ENCODE data around the gene CALCB. TPM values are rescaled to one million over a fixed set of nuclear protein-coding genes. Genes with fewer than 3 reads are reported as not detected.

CALCB gene
- total RNA-seq, 1 donor from 2014 or later: 0.29 TPM

- DNase-seq (ENCODE audit: low read depth): no peak
- no peak for TF ChIP-seq CTCF (conservative IDR thresholded peaks at IDR 0.05; ENCODE audit: low read depth, low read length)
- no peak overlapping the region for H3K4me3 ChIP-seq (ENCODE audit: low read depth, low read length)
These were observed 44.4 kb downstream of the CALCB start for GRCh38 chr11:15117751-15118150.

GRCh38 chr11:15118431-15118830, 45.0 kb downstream of the CALCB start:
- no peak overlapping the region for H3K4me3 ChIP-seq (ENCODE audit: low read depth, low read length)
- TF ChIP-seq CTCF (conservative IDR thresholded peaks at IDR 0.05; ENCODE audit: low read depth, low read length): no peak
- no peak for DNase-seq (ENCODE audit: low read depth)

GRCh38 chr11:15119352-15119751, 46.0 kb downstream of the CALCB start:
- no peak for TF ChIP-seq CTCF (conservative IDR thresholded peaks at IDR 0.05; ENCODE audit: low read depth, low read length)
- DNase-seq (ENCODE audit: low read depth): no peak
- H3K4me3 ChIP-seq (ENCODE audit: low read depth, low read length): no peak overlapping the region

GRCh38 chr11:15119826-15120225, 46.4 kb downstream of the CALCB start:
- no peak overlapping the region for H3K4me3 ChIP-seq (ENCODE audit: low read depth, low read length)
- TF ChIP-seq CTCF (conservative IDR thresholded peaks at IDR 0.05; ENCODE audit: low read depth, low read length): no peak
- DNase-seq (ENCODE audit: low read depth): no peak

- peak; percentile 90 for DNase-seq (ENCODE audit: low read depth)
- TF ChIP-seq CTCF (conservative IDR thresholded peaks at IDR 0.05; ENCODE audit: low read depth, low read length): no peak
- no peak overlapping the region for H3K4me3 ChIP-seq (ENCODE audit: low read depth, low read length)
These were observed 50.5 kb downstream of the CALCB start for GRCh38 chr11:15123849-15124248.

- TF ChIP-seq CTCF (conservative IDR thresholded peaks at IDR 0.05; ENCODE audit: low read depth, low read length): no peak
- H3K4me3 ChIP-seq (ENCODE audit: low read depth, low read length): no peak overlapping the region
- no peak for DNase-seq (ENCODE audit: low read depth)
These were observed 51.1 kb downstream of the CALCB start for GRCh38 chr11:15124528-15124927.

GRCh38 chr11:15127341-15127740, 53.9 kb downstream of the CALCB start:
- H3K4me3 ChIP-seq (ENCODE audit: low read depth, low read length): no peak overlapping the region
- no peak for DNase-seq (ENCODE audit: low read depth)
- no peak for TF ChIP-seq CTCF (conservative IDR thresholded peaks at IDR 0.05; ENCODE audit: low read depth, low read length)

Other genes with a start within 250 kb of the CALCB start
- 6.2 and 9.8 TPM in 2 replicates for gene CYP2R1, start 181.4 kb upstream of the CALCB start, total RNA-seq
- 0.29 TPM in 1 of 2 replicates, not detected in the other for gene CALCA, start 101.2 kb upstream of the CALCB start, total RNA-seq
- gene INSC, start 41.3 kb downstream of the CALCB start, total RNA-seq: 0.58 and 0.81 TPM in 2 replicates